GM12875 (cell line): Measurements from ENCODE around the gene CELF5.

Experiments
- H3K4me3 ChIP-seq: one replicate; pipeline ENCODE4 v1.5.1; 2011; ENCODE audit warnings: low read depth, low read length, control low read depth
- CTCF ChIP-seq: IDR thresholded peaks from 2 replicates; pipeline ENCODE4 v1.5.1; 2011; ENCODE audit warnings: low read depth, mild to moderate bottlenecking, control low read depth, inconsistent platforms, low read length, moderate library complexity, borderline replicate concordance; ENCODE audit not compliant: insufficient read depth

CELF5 gene

DNA sequence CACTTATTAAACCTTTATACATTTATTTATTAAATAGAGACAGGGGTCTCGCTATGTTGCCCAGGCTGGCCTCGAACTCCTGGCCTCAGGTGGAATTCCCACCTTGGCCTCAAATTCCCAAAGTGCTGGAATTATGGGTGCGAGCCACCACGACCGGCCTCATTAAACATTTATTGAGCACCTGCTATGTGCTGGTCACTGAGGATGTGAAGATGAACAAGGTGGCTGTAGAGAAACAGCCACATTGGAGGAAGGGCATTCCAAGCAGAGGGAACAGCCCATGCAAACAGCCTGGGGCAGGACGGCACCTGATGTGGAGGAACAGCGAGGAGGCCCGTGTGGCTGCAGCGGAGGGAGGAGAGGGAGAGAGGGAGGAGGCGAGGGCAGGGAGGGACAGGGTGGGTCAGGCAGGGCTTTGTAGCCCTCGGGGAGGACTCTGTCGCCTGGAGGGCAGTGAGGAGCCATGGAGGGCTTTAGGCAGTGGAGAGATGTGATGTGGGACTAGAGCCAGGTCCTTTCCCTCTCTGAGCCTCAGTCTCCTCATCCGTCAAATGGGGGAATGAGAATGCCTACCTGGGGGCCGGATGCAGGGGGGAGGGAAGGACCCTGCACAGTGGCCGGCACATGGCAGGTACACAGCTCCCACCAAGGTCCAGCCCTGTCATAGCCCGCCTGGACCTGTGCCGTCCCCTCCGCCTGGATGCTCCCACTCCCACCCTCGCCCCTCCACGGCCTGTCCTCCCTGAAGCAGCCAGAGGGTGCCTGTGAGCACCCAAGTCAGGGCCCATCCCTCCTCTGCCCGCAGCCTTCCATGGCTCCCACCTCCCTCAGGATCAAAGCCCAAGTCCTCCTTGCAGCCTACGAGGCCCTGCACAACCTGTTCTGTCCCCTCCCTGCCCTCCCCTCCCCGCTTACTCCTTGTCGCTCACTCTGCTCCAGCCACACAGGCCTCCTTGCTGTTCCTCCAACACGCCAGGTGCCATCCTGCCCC is 120.4 kb downstream of the CELF5 start:
- no peak overlapping the region for H3K4me3 ChIP-seq
- TF ChIP-seq CTCF, result no peak

GRCh38 chr19:3345850-3346460 is 121.5 kb downstream of the CELF5 start:
- H3K4me3 ChIP-seq, result no peak overlapping the region
- TF ChIP-seq CTCF, result no peak
